ENCODE measurements around the gene RAD9B.
A peak's percentile ranks its signal among the peaks of the same experiment; 100 is the strongest.

The RAD9B gene

DNA sequence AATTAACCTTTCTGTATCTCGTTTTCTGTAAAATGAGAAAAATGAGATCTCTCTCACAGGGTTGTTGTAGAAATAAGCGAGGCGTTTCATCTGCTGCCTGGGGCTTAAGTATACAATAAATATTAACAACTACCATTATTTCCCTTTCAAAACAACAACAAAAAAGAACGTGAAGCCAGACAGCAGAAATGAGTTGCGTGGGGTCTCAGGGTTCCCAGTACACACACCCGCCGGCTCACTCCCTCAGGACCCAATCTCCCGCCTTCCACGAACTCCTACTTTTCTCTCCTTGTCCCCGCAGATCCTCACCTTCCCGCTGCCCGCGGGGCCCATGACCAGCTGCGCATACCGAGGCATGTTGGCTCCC is 34.3 kb upstream of the RAD9B start:
- peak overlapping the region; percentile 73 for H3K4me3 ChIP-seq (ENCODE audit: low read depth, low read length)
- DNase-seq (ENCODE audit: low read depth) = no peak
- TF ChIP-seq, protein P1, sequence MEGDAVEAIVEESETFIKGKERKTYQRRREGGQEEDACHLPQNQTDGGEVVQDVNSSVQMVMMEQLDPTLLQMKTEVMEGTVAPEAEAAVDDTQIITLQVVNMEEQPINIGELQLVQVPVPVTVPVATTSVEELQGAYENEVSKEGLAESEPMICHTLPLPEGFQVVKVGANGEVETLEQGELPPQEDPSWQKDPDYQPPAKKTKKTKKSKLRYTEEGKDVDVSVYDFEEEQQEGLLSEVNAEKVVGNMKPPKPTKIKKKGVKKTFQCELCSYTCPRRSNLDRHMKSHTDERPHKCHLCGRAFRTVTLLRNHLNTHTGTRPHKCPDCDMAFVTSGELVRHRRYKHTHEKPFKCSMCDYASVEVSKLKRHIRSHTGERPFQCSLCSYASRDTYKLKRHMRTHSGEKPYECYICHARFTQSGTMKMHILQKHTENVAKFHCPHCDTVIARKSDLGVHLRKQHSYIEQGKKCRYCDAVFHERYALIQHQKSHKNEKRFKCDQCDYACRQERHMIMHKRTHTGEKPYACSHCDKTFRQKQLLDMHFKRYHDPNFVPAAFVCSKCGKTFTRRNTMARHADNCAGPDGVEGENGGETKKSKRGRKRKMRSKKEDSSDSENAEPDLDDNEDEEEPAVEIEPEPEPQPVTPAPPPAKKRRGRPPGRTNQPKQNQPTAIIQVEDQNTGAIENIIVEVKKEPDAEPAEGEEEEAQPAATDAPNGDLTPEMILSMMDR (IDR thresholded peaks at IDR 0.05; ENCODE audit: low read depth, low read length, missing control alignments) = no peak

DNA sequence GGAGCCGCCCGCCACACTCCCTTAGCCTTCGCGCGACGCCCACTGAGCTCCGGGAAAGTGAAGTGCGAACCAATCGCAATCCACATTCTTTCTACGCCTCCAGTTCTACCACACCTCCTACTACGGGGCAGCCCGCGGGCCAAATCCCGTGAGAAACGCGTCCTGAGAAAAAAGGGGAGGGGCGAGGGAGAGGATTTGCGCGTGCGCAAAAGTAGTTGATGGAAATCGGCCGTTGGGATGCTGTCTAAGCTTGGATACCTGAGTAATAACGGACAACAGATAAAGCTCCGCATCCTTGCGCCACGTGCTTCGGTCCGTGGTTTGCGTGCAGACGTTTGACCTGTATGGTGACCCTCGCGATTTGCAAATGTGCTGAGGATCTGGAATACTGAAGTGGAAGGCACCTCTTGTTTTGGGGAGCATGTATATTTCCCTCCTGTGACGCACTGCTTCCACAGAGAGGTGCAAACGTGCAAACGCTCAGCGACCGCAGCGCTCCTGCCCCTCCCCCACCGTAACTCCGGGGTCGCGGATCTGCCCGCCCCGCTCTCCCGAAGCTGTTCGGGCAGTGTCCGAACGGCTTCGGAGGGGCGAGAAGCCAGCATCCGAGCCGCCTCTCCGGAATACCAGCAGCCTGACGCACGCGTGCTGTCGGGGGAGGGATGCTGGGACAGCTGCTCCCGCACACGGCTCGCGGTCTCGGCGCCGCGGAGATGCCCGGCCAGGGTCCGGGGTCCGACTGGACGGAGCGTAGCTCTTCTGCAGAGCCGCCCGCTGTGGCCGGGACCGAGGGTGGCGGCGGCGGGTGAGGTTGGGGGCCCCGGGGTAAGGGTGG is 33.7 kb upstream of the RAD9B start, which contains the start of the genes FAM216A and GPN3:
Gene FAM216A (plus strand): TSS at position 632 of the 835 bp plus-strand sequence. CDS start 31 bp downstream, at position 663.
Gene GPN3 (minus strand): TSS at position 44 of the 835 bp plus-strand sequence. CDS start 54 bp downstream, outside the sequence.
- DNase-seq (ENCODE audit: low read depth) = peak; percentile 94
- TF ChIP-seq, protein P1 (IDR thresholded peaks at IDR 0.05; ENCODE audit: low read depth, low read length, missing control alignments) = no peak
- peak within 1 kb of the TSS; percentile 73 for H3K4me3 ChIP-seq (ENCODE audit: low read depth, low read length)

DNA sequence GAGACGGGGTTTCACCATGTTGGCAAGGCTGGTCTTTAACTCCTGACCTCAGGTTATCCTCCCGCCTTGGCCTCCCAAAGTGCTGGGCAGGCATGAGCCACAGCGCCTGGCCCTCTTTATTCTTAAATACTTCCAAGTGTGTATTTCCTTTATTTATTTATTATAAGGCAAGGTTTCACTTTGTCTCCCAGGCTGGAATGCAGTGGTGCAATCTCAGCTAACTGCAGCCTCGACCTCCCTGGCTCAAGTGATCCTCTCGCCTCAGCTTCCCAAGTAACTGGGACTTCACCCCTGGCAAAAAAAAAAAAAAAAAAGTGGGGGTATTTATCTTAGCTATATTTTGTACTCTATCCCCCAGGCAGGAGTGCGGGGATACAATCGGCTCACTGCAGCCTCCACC is 26.7 kb upstream of the RAD9B start:
- TF ChIP-seq, protein P1 (IDR thresholded peaks at IDR 0.05; ENCODE audit: low read depth, low read length, missing control alignments) = no peak
- no peak overlapping the region for H3K4me3 ChIP-seq (ENCODE audit: low read depth, low read length)

DNA sequence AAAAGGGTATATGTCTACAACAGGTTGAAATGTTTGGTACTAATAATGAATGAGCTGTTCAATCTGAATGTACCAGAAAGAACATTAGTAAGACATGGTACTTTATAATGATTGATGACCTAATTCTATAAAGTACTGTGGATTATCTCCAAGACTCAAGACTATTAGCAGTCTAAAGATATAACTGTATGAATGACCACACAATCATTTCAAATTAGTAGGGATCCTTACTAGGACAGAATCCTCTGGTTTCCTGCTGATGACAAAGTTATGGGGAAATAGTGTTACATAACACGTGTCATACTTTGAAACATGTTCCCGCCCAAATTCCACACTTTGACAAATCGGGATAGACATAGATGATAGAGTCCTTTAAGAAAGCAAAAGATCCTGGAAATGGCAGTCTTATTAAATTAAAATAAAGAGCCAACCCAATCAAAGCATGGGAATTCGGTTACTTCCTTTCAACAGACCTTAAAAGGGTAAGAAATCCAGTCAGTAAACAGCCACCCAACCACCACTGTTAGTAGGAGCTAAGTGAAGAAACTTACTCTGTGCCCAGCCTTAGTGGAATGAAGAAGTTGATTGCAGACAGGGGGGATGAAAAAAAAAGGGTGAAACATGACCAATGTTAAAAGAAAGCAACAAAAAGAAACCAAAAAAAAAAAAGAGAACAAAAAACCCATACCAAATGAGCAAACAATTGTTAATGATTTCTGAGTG is 3.0 kb upstream of the RAD9B start:
- TF ChIP-seq, protein P1 (IDR thresholded peaks at IDR 0.05; ENCODE audit: low read depth, low read length, missing control alignments) = no peak
- DNase-seq (ENCODE audit: low read depth) = no peak
- no peak overlapping the region for H3K4me3 ChIP-seq (ENCODE audit: low read depth, low read length)

More for the DNA sequence above, 26.7 kb upstream of the RAD9B start:
- DNase-seq (ENCODE audit: low read depth) = no peak

DNA sequence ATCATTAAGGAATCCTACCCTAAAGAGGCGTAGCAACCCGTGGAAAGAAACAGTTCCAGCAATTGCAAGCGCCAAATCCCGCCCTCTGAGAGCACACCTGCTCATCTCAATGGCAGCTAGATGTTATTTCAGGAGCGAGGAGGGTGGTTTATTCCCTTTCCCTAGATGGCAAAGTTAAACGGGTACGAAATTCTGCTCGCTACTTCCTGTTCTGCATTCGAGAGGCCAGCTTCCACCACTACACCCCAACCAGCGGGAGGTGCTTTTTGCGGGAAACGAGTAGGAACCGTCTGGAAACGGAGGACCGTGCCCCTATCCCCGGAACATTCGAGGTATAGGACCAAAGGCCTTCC is 756 bp upstream of the RAD9B start:
- H3K4me3 ChIP-seq (ENCODE audit: low read depth, low read length) = peak overlapping the region; percentile 67
- DNase-seq (ENCODE audit: low read depth) = no peak

DNA sequence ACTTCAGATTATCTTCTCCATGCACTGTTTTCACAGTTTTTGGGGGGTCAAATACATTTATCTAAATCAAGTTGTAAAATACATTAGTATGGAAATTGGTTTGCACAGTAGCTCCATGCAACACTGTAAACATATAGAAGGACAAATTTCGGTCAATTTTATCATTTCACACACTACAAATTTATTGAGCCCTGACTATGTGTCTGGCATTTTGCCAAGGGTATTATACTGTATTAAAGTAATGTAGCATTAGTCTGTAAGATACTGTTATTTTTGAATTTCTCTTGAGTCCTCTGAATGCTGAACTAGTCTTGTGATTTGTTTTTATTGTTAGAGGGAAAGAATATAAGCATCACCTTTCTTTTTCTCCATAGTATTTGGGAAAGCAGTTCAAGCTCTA is 1.3 kb downstream of the RAD9B start:
- H3K4me3 ChIP-seq (ENCODE audit: low read depth, low read length) = no peak overlapping the region
- TF ChIP-seq, protein P1 (IDR thresholded peaks at IDR 0.05; ENCODE audit: low read depth, low read length, missing control alignments) = no peak
- DNase-seq (ENCODE audit: low read depth) = no peak

More for the DNA sequence above, 756 bp upstream of the RAD9B start:
- TF ChIP-seq, protein P1 (IDR thresholded peaks at IDR 0.05; ENCODE audit: low read depth, low read length, missing control alignments) = no peak

Measured in GM12864 (cell line).